Activated naive CD4-positive, alpha-beta T cell treated with anti-CD3 and anti-CD28 coated beads, Interleukin-2, amount 50 U/mL, for 72 hours (primary cell): ENCODE results near the gene CLIP4. TPM values are rescaled to one million over a fixed set of nuclear protein-coding genes. Genes with fewer than 3 reads are reported as not detected.
"Not testable (repeated sequence)": the region's sequence is repeated elsewhere in the genome, so short reads cannot be mapped to it uniquely, and the experiment has no call there.

Source experiments
- ATAC-seq, 2 donors: fragments of 150-1000 bp; cut with Tn5 transposase; 2 replicates each; pipeline ENCODE4 v1.10.0; 2021; ENCODE audit warnings: mild to moderate bottlenecking in 2 of 2, moderate library complexity in 2 of 2
- DNase-seq, 2 donors: peaks; one replicate each; pipeline ENCODE4 v3.0.0; 2021 to 2022; ENCODE audit warnings: low spot score in 2 of 2
- H3K27ac Mint-ChIP-seq, 2 donors: one replicate each; pipeline ENCODE4 v1.8.0; 2022; ENCODE audit warnings: mild to moderate bottlenecking in 2 of 2, mixed read lengths in 2 of 2
- H3K36me3 Mint-ChIP-seq, 2 donors: one replicate each; pipeline ENCODE4 v1.8.0; 2022; ENCODE audit warnings: mixed read lengths in 2 of 2
- H3K9me3 Mint-ChIP-seq, 2 donors: one replicate each; pipeline ENCODE4 v1.8.0; 2022; ENCODE audit warnings: mixed read lengths in 2 of 2
- total RNA-seq, 2 donors: library from RNA; stranded (reverse); gene quantifications; one replicate each; pipeline ENCODE4 v1.2.3, GENCODE V29; 2022

The CLIP4 gene
- total RNA-seq, 2 donors from 2014 or later = 19.7 to 27.7 TPM

GRCh38 chr2:29082804-29083495 lies 32.3 kb upstream of the CLIP4 start:
- DNase-seq (no peak), ATAC-seq (no peak)
- peaks cover 0 to 8% of the 10 kb centered on the region in 2 donors for H3K36me3 Mint-ChIP-seq
- H3K9me3 Mint-ChIP-seq = peaks cover 0 to 7% of the 10 kb centered on the region in 2 donors
- no peak overlapping the region for H3K27ac Mint-ChIP-seq

DNA sequence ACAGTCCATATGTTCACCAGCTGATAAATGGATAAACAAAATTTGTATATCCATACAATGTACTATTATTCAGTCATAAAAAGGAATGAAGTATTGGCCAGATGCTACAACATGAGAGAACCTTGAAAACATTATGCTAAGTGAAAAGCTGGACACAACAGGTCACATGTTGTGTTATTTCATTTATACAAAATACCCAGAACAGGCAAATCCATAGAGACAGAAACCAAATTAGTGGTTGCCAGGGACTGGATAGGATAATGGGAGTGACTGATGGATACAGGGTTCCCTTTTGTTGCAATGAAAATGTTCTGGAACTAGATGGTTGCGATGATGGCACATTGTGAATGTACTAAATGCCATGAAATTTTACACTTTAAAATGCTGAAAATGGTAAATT lies 30.7 kb upstream of the CLIP4 start:
- no peak for ATAC-seq
- Mint-ChIP-seq H3K36me3 (peaks cover 0 to 7% of the 10 kb centered on the region in 2 donors), H3K27ac (no peak overlapping the region), H3K9me3 (no peaks in the 10 kb centered on the region)
- no peak for DNase-seq

GRCh38 chr2:29090311-29090710 lies 24.9 kb upstream of the CLIP4 start:
- ATAC-seq, H3K36me3 Mint-ChIP-seq, H3K27ac Mint-ChIP-seq, H3K9me3 Mint-ChIP-seq, DNase-seq: not testable (repeated sequence)

DNA sequence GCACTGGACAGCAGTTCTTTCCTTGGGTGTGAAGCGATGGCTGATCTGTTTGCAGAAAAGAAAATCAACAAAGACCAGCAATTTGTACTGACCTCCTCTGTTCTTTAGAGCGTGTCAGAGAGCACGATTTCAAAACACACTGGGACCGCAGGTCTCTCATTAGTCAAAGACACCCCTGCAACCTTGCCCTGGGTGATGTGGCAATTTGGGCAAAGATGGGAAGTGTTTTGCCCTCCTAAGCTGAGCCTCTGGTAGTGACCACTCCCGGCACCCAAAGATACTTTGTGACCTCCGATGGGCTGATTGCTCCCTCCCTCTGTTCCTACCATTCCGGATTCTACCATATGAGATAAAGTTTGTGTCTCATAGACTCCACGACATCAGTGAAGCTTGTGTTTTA lies 18.2 kb upstream of the CLIP4 start:
- Mint-ChIP-seq H3K27ac (no peak overlapping the region), H3K9me3 (no peaks in the 10 kb centered on the region), H3K36me3 (no peaks in the 10 kb centered on the region)
- DNase-seq (no peak), ATAC-seq (no peak)

GRCh38 chr2:29097569-29097968 lies 17.6 kb upstream of the CLIP4 start:
- Mint-ChIP-seq H3K36me3 (no peaks in the 10 kb centered on the region), H3K9me3 (no peaks in the 10 kb centered on the region), H3K27ac (no peak overlapping the region)
- DNase-seq (no peak), ATAC-seq (no peak)

GRCh38 chr2:29100564-29100963 lies 14.7 kb upstream of the CLIP4 start:
- no peak overlapping the region for H3K27ac Mint-ChIP-seq
- H3K36me3 Mint-ChIP-seq = no peaks in the 10 kb centered on the region
- DNase-seq (no peak), ATAC-seq (no peak)
- H3K9me3 Mint-ChIP-seq = no peaks in the 10 kb centered on the region

- Mint-ChIP-seq H3K36me3 (no peaks in the 10 kb centered on the region), H3K9me3 (no peaks in the 10 kb centered on the region), H3K27ac (no peak overlapping the region)
- ATAC-seq (no peak), DNase-seq (no peak)
Observed at GRCh38 chr2:29104688-29105087, 10.5 kb upstream of the CLIP4 start.

GRCh38 chr2:29105375-29105774 lies 9.8 kb upstream of the CLIP4 start:
- DNase-seq (no peak), ATAC-seq (no peak)
- H3K36me3 Mint-ChIP-seq = no peaks in the 10 kb centered on the region
- no peak overlapping the region for H3K27ac Mint-ChIP-seq
- no peaks in the 10 kb centered on the region for H3K9me3 Mint-ChIP-seq

DNA sequence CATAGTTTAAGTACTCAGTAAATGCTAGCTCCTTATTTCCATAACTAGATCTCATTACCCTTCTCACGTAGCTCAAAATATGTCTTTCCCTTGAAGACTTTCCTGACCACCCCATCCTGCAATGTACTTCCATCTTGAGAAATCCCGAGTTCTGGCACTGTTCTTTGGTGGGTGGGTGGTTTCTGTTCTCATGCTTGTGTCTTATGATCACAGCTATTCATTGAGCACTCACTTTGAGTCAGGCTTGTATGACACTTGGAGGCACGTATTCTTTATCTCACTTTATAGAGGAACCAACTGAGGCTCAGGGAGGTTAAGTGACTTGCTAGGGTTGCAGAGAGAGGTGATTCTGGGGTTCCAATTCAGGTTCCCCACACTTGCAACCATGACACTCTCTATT lies 9.0 kb upstream of the CLIP4 start:
- no peaks in the 10 kb centered on the region for H3K9me3 Mint-ChIP-seq
- H3K27ac Mint-ChIP-seq = no peak overlapping the region
- DNase-seq (no peak), ATAC-seq (no peak)
- no peaks in the 10 kb centered on the region for H3K36me3 Mint-ChIP-seq

DNA sequence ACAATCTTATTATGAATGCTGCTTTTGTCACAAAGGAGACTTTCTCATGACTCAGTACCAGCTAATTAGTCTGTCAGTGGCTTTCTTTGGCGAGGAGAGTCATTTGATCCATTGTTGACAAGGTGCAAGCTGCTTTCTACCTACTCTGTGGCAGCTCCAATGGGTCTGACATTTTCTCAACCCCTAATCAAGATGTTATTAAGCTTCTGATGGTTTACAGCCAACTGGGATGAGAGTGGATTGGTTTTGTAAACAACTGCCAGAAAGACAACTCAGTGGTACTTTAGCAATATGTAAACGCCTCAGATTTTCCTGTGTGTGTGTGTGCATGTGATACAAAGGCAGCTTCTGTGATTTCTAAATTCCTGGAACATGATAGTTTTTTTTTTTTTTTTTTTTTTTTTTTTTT lies 8.2 kb upstream of the CLIP4 start:
- no peaks in the 10 kb centered on the region for H3K36me3 Mint-ChIP-seq
- DNase-seq (no peak), ATAC-seq (no peak)
- no peak overlapping the region for H3K27ac Mint-ChIP-seq
- H3K9me3 Mint-ChIP-seq = no peaks in the 10 kb centered on the region

GRCh38 chr2:29107547-29107946 lies 7.7 kb upstream of the CLIP4 start:
- H3K9me3 Mint-ChIP-seq, DNase-seq, H3K36me3 Mint-ChIP-seq, H3K27ac Mint-ChIP-seq, ATAC-seq: not testable (repeated sequence)

GRCh38 chr2:29108225-29108624 lies 7.0 kb upstream of the CLIP4 start:
- H3K27ac Mint-ChIP-seq = no peak overlapping the region
- DNase-seq (no peak), ATAC-seq (no peak)
- H3K9me3 Mint-ChIP-seq = no peaks in the 10 kb centered on the region
- no peaks in the 10 kb centered on the region for H3K36me3 Mint-ChIP-seq

DNA sequence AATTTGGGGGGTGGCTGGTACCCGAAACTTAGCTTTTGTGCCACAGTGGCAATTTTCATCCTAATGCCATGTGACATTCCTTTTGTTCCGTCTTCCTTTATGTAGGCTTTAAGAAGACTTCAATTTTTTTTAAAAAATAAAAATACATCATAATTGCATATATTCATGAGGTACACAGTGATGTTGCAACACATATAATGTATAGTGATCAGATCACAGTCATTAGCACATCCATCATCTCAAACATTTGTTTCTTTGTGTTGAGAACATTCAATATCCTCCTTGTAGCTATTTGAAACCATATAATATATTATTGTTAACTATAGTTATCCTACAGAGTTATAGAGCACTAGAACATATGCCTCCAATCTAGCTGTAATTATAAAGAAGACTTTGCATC lies 6.0 kb upstream of the CLIP4 start:
- no peak overlapping the region for H3K27ac Mint-ChIP-seq
- ATAC-seq = no peak
- no peaks in the 10 kb centered on the region for H3K36me3 Mint-ChIP-seq
- no peak for DNase-seq
- H3K9me3 Mint-ChIP-seq = no peaks in the 10 kb centered on the region

DNA sequence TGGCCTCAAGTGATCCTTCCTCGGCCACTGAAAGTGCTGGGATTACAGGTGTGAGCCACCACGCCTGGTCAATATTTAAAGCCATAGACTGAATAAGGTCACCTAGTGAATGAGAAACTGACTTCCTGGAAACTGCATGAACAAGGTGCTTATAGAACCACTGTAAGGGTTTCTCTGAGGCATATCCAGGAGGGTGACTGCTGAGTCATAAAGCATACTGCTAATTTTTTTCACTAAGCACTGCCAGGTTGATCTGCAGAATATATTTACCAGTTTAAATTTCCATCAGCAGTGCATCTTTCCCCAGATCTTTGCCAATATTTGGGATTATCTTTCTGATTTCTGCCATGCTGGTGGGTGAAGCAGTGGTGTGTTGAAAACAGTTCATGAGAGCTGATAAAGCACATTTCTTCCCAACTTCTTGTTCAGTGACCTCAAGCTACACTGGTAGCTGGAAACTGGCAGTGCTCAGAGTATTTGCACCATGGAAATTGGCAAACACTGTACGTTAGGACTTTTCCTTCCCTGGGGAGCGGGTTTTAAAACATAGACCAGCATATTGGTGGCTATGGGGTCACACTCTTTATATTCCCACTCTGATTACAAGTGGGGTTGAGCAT lies 4.2 kb upstream of the CLIP4 start:
- Mint-ChIP-seq H3K27ac (no peak overlapping the region), H3K36me3 (peaks cover 0 to 7% of the 10 kb centered on the region in 2 donors), H3K9me3 (no peaks in the 10 kb centered on the region)
- DNase-seq (no peak), ATAC-seq (peak; percentile 25 to 74)

DNA sequence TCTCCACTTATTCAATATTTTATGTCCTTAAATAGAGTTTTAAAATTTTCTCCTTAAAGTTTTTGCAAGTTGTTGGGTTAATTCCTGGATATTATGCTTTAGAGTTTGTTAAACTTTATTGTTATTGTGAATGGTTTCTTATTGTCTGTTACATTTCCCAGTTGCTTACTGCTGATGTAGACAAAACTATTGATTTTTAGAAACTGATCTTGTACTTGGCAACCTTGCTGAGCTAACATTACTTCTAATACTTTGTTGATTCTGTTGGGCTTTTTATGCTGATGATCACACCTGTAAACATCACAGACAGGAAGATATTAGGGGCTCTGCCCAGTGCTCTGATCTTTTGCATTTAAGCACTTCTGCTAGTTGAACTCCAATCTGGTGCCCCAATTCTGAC lies 2.8 kb upstream of the CLIP4 start:
- DNase-seq (no peak), ATAC-seq (no peak)
- peaks cover 0 to 14% of the 10 kb centered on the region in 2 donors for H3K36me3 Mint-ChIP-seq
- no peaks in the 10 kb centered on the region for H3K9me3 Mint-ChIP-seq
- H3K27ac Mint-ChIP-seq = no peak overlapping the region

DNA sequence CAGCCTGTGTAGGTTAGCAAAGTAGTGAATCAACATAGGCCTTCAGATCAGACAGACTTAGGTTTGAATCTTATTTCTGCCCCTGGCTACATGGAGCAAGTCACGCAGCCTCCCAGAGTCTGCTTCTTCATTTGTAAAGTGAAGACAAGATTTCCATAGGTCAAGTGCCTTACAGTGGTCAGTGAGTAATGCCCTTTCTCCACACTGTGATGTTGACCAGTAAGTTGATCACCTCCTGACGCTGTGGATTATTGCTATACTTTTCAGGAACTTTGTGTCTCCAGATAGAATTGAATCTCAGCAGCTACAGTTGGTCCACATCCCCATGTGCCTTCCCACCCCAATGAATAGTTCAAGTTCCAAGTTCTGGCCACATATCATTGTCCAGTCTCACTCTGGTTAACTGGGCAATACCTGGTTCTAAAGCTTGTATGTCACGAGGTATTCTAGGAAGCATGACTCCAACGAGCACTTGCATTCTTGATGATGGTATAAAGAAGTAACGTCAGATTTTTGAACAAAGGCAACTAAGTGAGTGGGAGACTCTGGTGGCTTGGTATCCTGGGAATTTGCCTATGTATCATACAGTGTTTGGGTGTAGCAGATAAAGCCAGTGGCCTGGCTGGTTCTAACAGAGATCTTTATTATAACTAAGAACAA lies 2.1 kb upstream of the CLIP4 start:
- no peaks in the 10 kb centered on the region for H3K9me3 Mint-ChIP-seq
- no peak overlapping the region for H3K27ac Mint-ChIP-seq
- ATAC-seq (no peak), DNase-seq (no peak)
- peaks cover 0 to 14% of the 10 kb centered on the region in 2 donors for H3K36me3 Mint-ChIP-seq

GRCh38 chr2:29113891-29114321 lies 1.3 kb upstream of the CLIP4 start:
- Mint-ChIP-seq H3K9me3 (no peaks in the 10 kb centered on the region), H3K36me3 (peaks cover 0 to 14% of the 10 kb centered on the region in 2 donors), H3K27ac (no peak overlapping the region)
- ATAC-seq (no peak), DNase-seq (no peak)

- Mint-ChIP-seq H3K36me3 (peaks cover 0 to 14% of the 10 kb centered on the region in 2 donors), H3K27ac (peak overlapping the region; percentile 84 to 95), H3K9me3 (no peaks in the 10 kb centered on the region)
- DNase-seq (no peak), ATAC-seq (no peak)
Observed at GRCh38 chr2:29114586-29114945, 649 bp upstream of the CLIP4 start.
